Mesendoderm (in vitro differentiated cells): ENCODE results near the gene CCDC121.
A peak's percentile ranks its signal among the peaks of the same experiment; 100 is the strongest.

Experiments used
- DNase-seq: peaks from one replicate; pipeline ENCODE4 v3.0.0; 2013
- H2AK5ac ChIP-seq: 2 replicates; pipeline ENCODE4 v1.6.1; 2013; ENCODE audit warnings: low read length, inconsistent platforms
- H2BK120ac ChIP-seq: 2 replicates; pipeline ENCODE4 v1.6.1; 2013; ENCODE audit warnings: low read depth, mild to moderate bottlenecking, low read length, moderate library complexity, mixed read lengths
- H2BK15ac ChIP-seq: replicated peaks from 2 replicates; pipeline ENCODE4 v1.6.1; 2013; ENCODE audit warnings: low read depth, mild to moderate bottlenecking, moderate library complexity
- H2BK5ac ChIP-seq: 2 replicates; pipeline ENCODE4 v1.6.1; 2013; ENCODE audit warnings: low read length, inconsistent platforms
- H3K18ac ChIP-seq: 2 replicates; pipeline ENCODE4 v1.6.1; 2013; ENCODE audit warnings: mild to moderate bottlenecking, low read length, mixed read lengths
- H3K23ac ChIP-seq: one replicate; pipeline ENCODE4 v1.6.1; 2013; ENCODE audit warnings: low read length
- H3K27ac ChIP-seq: 2 replicates; pipeline ENCODE4 v1.5.1; 2013; ENCODE audit warnings: low read depth, mild to moderate bottlenecking, inconsistent platforms, low read length, moderate library complexity
- H3K27me3 ChIP-seq: 2 replicates; pipeline ENCODE4 v1.6.1; 2013; ENCODE audit warnings: low read length, control low read depth, mild to moderate bottlenecking, inconsistent platforms; ENCODE audit not compliant: insufficient read depth, poor library complexity
- H3K36me3 ChIP-seq: 2 replicates; pipeline ENCODE4 v1.6.1; 2013; ENCODE audit warnings: low read length, inconsistent platforms; ENCODE audit not compliant: control insufficient read depth, insufficient read depth
- H3K4ac ChIP-seq: one replicate; pipeline ENCODE4 v1.6.1; 2013; ENCODE audit warnings: low read depth, mild to moderate bottlenecking, low read length, moderate library complexity
- H3K4me1 ChIP-seq: 2 replicates; pipeline ENCODE4 v1.6.1; 2013; ENCODE audit warnings: low read depth, low read length, inconsistent platforms; ENCODE audit not compliant: control insufficient read depth
- H3K4me2 ChIP-seq: 2 replicates; pipeline ENCODE4 v1.6.1; 2013; ENCODE audit warnings: low read length
- H3K4me3 ChIP-seq: 2 replicates; pipeline ENCODE4 v1.5.1; 2013; ENCODE audit warnings: mild to moderate bottlenecking, low read length
- H3K56ac ChIP-seq: one replicate; pipeline ENCODE4 v1.6.1; 2013; ENCODE audit warnings: low read length
- H3K79me1 ChIP-seq: 2 replicates; pipeline ENCODE4 v1.6.1; 2013; ENCODE audit warnings: low read length, inconsistent platforms
- H3K79me2 ChIP-seq: 2 replicates; pipeline ENCODE4 v1.6.1; 2013; ENCODE audit warnings: mild to moderate bottlenecking, low read length; ENCODE audit not compliant: control insufficient read depth, insufficient read depth
- H3K9ac ChIP-seq: 2 replicates; pipeline ENCODE4 v1.6.1; 2013; ENCODE audit warnings: low read length, inconsistent platforms
- H4K5ac ChIP-seq: one replicate; pipeline ENCODE4 v1.6.1; 2013; ENCODE audit warnings: low read length
- H4K8ac ChIP-seq: one replicate; pipeline ENCODE4 v1.6.1; 2013; ENCODE audit warnings: low read depth, mild to moderate bottlenecking, control low read depth, low read length, moderate library complexity
- WGBS: extraction: QIAGEN DNeasy Blood & Tissue Kit; methylation state at CpG from one replicate; pipeline ENCODE4 v1.1.7; 2013; ENCODE audit warnings: low lambda C conversion rate, missing lambda C conversion rate; ENCODE audit not compliant: insufficient coverage; ENCODE audit errors: extremely low coverage; 5-methylcytosine and 5-hydroxymethylcytosine counted together

Gene CCDC121

DNA sequence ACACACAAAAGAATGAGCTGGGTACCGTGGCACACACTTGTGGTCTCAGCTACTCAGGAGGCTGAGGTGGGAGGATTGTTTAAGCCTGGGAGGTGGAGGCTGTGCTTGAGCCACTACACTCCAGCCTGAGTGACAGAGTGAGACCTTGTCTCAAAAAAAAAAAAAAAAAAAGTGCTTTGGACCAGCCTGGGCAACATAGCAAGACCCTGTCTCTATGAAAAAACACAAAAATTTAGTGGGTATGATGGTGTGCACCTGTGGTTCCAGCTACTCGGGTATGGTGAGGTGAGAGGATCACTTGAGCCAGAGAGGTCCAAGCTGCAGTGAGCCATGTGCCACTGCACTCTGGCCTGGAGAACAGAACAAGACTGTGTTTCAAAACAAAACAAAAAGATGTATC, 35.6 kb downstream of the CCDC121 start:
- no peak overlapping the region for H2BK120ac ChIP-seq
- no peak overlapping the region for H3K27ac ChIP-seq
- H3K4me2 ChIP-seq, result no peak overlapping the region
- H2AK5ac ChIP-seq, result no peak overlapping the region
- no peak overlapping the region for H2BK5ac ChIP-seq
- H3K79me2 ChIP-seq, result peaks cover 35% of the 10 kb centered on the region
- H3K36me3 ChIP-seq, result no peaks in the 10 kb centered on the region
- H3K9ac ChIP-seq, result no peak overlapping the region
- no peaks in the 10 kb centered on the region for H3K27me3 ChIP-seq
- H2BK15ac ChIP-seq, result no peak overlapping the region
- no peak overlapping the region for H3K23ac ChIP-seq
- H3K4ac ChIP-seq, result no peak overlapping the region
- no peak overlapping the region for H3K56ac ChIP-seq
- H3K4me1 ChIP-seq, result no peaks in the 10 kb centered on the region
- H4K8ac ChIP-seq, result no peak overlapping the region
- no peak for DNase-seq
- H3K4me3 ChIP-seq, result no peak overlapping the region
- H3K79me1 ChIP-seq, result peaks cover 9% of the 10 kb centered on the region
- H3K18ac ChIP-seq, result no peak overlapping the region
- no CpG with 5 or more reads among the region's 2 CpGs for WGBS
- no peak overlapping the region for H4K5ac ChIP-seq

DNA sequence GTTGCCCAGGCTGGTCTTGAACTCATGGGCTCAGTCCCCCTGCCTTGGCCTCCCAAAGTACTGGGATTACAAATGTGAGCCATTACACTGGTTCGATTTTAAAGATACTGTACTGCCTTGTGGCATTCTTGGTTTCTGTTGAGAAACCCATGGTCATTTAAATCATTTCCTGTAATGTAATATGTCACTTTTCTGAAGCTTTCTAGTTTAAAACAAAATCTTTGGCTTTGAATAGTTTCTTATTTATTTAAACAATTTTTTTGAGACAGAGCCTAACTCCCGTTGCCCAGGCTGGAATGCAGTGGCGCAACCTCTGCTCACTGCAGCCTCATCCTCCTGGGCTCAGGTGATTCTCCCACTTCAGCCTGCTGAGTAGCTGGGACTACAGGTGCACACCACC, 37.1 kb downstream of the CCDC121 start:
- Histone ChIP-seq H3K4me1 (no peaks in the 10 kb centered on the region), H3K4me3 (no peak overlapping the region), H3K36me3 (no peaks in the 10 kb centered on the region), H2AK5ac (no peak overlapping the region), H2BK5ac (no peak overlapping the region), H3K79me2 (peaks cover 37% of the 10 kb centered on the region), H3K9ac (no peak overlapping the region), H3K27ac (no peak overlapping the region), H4K5ac (no peak overlapping the region), H3K4me2 (no peak overlapping the region), H3K27me3 (no peaks in the 10 kb centered on the region), H3K79me1 (peaks cover 7% of the 10 kb centered on the region), H3K4ac (no peak overlapping the region), H2BK15ac (no peak overlapping the region), H3K23ac (no peak overlapping the region), H3K56ac (no peak overlapping the region), H3K18ac (no peak overlapping the region), H2BK120ac (no peak overlapping the region), H4K8ac (no peak overlapping the region)
- no CpG with 5 or more reads among the region's 3 CpGs for WGBS
- no peak for DNase-seq

DNA sequence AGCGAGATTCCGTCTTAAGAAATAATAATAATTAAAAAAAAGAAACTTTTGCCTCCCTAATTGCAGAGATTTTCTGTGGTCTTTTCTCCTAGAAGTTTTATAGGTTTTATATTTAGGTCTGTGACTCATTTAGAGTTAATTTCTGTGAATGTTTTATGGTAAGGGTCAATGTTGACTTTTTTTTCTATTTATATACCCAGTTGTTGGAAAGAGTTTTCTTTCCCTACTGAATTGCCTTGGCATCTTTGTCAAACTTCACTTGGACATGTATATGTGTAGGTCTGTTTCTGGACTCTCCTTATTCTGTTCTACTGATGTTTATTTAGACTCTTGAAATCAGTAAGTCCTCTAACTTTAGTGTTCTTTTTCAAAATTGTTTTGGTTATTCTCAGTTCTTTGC, 40.5 kb downstream of the CCDC121 start:
- H3K18ac ChIP-seq, result no peak overlapping the region
- peaks cover 14% of the 10 kb centered on the region for H3K79me1 ChIP-seq
- DNase-seq, result no peak
- no peak overlapping the region for H3K56ac ChIP-seq
- no peak overlapping the region for H3K4me3 ChIP-seq
- no peaks in the 10 kb centered on the region for H3K27me3 ChIP-seq
- no peaks in the 10 kb centered on the region for H3K36me3 ChIP-seq
- H3K23ac ChIP-seq, result no peak overlapping the region
- H3K27ac ChIP-seq, result no peak overlapping the region
- H2BK5ac ChIP-seq, result no peak overlapping the region
- peaks cover 10% of the 10 kb centered on the region for H3K4me1 ChIP-seq
- no peak overlapping the region for H2BK120ac ChIP-seq
- H2AK5ac ChIP-seq, result no peak overlapping the region
- H2BK15ac ChIP-seq, result no peak overlapping the region
- no peak overlapping the region for H3K4ac ChIP-seq
- H3K4me2 ChIP-seq, result no peak overlapping the region
- H4K8ac ChIP-seq, result no peak overlapping the region
- H3K79me2 ChIP-seq, result peaks cover 51% of the 10 kb centered on the region
- no peak overlapping the region for H4K5ac ChIP-seq
- no CpG with 5 or more reads among the region's 2 CpGs for WGBS
- H3K9ac ChIP-seq, result no peak overlapping the region

DNA sequence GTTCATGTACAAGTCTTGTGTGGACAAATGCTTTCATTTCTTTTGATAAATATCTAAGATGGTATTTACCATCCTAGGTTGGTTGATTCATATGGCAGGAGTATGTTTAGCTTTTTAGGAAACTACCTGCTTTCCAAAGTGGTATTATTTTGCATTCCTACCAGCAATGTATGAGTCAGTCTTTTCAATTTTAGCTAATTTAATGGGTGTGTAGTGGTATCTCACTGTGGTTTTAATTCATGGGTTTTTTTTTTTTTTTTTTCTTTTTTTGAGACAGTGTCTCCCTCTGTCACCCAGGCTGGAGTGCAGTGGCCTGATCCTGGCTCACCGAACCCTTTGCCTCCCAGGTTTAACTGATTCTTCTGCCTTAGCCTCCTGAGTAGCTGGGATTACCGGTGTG, 41.8 kb downstream of the CCDC121 start:
- Histone ChIP-seq H3K27me3 (no peaks in the 10 kb centered on the region), H4K8ac (no peak overlapping the region), H2BK15ac (no peak overlapping the region), H3K9ac (no peak overlapping the region), H3K27ac (no peak overlapping the region), H2BK120ac (no peak overlapping the region), H3K4me1 (peaks cover 10% of the 10 kb centered on the region), H2AK5ac (no peak overlapping the region), H3K36me3 (no peaks in the 10 kb centered on the region), H3K4me2 (no peak overlapping the region), H2BK5ac (no peak overlapping the region), H3K4me3 (no peak overlapping the region), H4K5ac (no peak overlapping the region), H3K79me1 (peaks cover 15% of the 10 kb centered on the region), H3K79me2 (peaks cover 52% of the 10 kb centered on the region), H3K4ac (no peak overlapping the region), H3K56ac (no peak overlapping the region), H3K23ac (no peak overlapping the region), H3K18ac (no peak overlapping the region)
- DNase-seq, result no peak
- WGBS, result no CpG with 5 or more reads among the region's 2 CpGs

DNA sequence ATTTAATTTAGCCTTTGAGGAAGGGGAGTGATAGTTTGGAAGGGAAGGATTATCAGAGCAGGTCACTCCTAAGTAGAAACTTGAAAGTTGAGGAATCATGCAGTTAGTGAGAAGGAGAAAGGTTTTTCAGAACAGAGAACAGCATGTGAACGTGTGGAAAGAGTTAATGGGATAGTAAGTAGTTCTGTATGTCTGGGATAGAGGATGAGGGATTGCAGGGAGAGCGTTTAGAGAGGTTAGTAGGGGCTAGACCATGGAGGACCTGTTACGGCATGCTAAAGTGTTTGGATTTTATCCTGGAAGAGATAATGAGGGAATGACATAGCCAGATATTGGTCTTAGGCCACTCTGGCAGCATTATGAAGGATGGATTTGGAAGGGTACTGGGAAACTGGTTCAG, 44.2 kb downstream of the CCDC121 start:
- Histone ChIP-seq H3K23ac (no peak overlapping the region), H3K18ac (no peak overlapping the region), H2BK120ac (no peak overlapping the region), H4K5ac (no peak overlapping the region), H2BK15ac (no peak overlapping the region), H3K4me3 (no peak overlapping the region), H3K4ac (no peak overlapping the region), H3K4me1 (peaks cover 10% of the 10 kb centered on the region), H2AK5ac (no peak overlapping the region), H3K27me3 (no peaks in the 10 kb centered on the region), H3K27ac (no peak overlapping the region), H3K36me3 (no peaks in the 10 kb centered on the region), H3K56ac (no peak overlapping the region), H4K8ac (no peak overlapping the region), H2BK5ac (no peak overlapping the region), H3K79me1 (peaks cover 15% of the 10 kb centered on the region), H3K4me2 (peak overlapping the region; percentile 2), H3K79me2 (peaks cover 40% of the 10 kb centered on the region), H3K9ac (peak overlapping the region; percentile 8)
- no peak for DNase-seq
- WGBS, result no CpG with 5 or more reads among the region's 3 CpGs

DNA sequence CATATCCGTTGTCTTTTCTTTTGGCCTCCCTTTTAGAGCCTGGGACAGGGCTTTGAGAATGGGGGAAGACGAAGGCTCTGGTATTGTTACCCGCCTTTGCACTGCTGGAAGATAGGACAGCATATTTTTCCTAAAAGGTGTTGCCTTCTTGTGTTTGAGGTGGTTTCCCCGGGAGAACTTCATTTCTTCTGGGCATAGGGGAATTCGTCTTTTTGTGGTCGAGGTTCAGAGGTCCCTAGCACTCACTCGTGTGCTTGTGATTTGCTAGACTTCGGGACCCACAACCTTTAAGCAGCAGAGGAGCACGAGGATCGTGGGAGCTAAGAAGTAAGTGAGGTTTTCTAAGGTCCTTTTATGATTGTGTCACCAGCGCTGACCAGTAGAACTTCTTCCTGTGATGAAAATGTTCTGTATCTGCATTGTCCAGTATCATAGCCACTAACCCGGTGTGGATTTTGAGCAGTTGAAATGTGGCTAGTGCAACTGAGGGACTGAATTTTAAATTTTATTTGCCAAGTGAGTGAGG, 45.4 kb downstream of the CCDC121 start:
- peak overlapping the region; percentile 20 for H3K4ac ChIP-seq
- H3K4me2 ChIP-seq, result peak overlapping the region; percentile 70
- H3K79me1 ChIP-seq, result peaks cover 15% of the 10 kb centered on the region
- H3K36me3 ChIP-seq, result no peaks in the 10 kb centered on the region
- H3K4me3 ChIP-seq, result peak overlapping the region; percentile 90
- H3K27me3 ChIP-seq, result no peaks in the 10 kb centered on the region
- H2BK15ac ChIP-seq, result no peak overlapping the region
- H3K23ac ChIP-seq, result no peak overlapping the region
- no peak for DNase-seq
- H2BK5ac ChIP-seq, result no peak overlapping the region
- H4K8ac ChIP-seq, result no peak overlapping the region
- peak overlapping the region; percentile 94 for H3K56ac ChIP-seq
- no peak overlapping the region for H3K27ac ChIP-seq
- WGBS, result no CpG with 5 or more reads among the region's 12 CpGs
- peaks cover 10% of the 10 kb centered on the region for H3K4me1 ChIP-seq
- peak overlapping the region; percentile 85 for H3K9ac ChIP-seq
- H3K79me2 ChIP-seq, result peaks cover 40% of the 10 kb centered on the region
- H2AK5ac ChIP-seq, result peak overlapping the region; percentile 12
- H2BK120ac ChIP-seq, result no peak overlapping the region
- peak overlapping the region; percentile 21 for H4K5ac ChIP-seq
- H3K18ac ChIP-seq, result no peak overlapping the region
